Activated CD4-positive, CD25-positive, alpha-beta regulatory T cell treated with anti-CD3 and anti-CD28 coated beads, Interleukin-2, amount 50 U/mL, for 72 hours (primary cell): ENCODE data around the gene GCAT.

Experiments used
- DNase-seq: peaks from one replicate; pipeline ENCODE4 v3.0.0; 2021

GCAT gene

DNA sequence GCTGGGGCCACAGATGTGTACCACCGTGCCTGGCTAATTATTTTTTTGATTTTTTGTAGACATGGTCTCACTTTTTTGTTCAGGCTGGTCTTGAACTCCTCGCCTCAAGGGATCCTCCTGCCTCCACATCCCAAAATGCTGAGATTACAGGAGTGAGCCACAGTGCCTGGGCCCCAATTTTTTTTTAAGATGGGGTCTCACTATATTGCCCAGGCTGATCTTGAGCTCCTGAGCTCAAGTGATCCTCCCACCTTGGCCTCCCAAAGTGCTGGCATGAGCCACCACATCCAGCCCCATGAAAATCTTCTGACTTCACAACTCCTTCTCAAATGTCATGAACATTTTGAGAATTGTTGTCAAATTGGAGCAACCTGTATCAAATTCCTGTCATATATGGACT, 38.7 kb downstream of the GCAT start:
- DNase-seq: no peak

DNA sequence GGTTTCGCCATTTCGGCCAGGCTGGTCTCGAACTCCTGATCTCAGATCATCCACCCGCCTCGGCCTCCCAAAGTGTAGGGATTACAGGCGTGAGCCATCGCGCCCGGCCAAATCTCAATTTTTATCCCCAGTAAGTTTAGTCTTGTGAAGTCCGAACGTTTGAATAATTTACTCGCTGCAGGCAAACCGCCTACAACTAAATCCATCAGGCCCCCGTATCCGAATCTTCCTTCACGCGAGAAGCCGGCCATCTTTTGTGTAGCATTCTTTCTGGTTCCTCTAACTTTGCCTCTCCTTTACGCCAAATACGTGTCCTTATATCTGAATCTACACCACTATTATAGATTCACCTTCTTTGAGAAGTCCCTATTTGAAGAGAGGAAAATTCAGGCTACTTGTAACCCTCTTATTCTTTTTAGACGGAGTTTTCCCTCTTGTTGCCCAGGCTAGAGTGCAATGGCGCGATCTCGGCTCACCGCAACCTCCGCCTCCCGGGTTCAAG, 40.9 kb downstream of the GCAT start:
- no peak for DNase-seq

DNA sequence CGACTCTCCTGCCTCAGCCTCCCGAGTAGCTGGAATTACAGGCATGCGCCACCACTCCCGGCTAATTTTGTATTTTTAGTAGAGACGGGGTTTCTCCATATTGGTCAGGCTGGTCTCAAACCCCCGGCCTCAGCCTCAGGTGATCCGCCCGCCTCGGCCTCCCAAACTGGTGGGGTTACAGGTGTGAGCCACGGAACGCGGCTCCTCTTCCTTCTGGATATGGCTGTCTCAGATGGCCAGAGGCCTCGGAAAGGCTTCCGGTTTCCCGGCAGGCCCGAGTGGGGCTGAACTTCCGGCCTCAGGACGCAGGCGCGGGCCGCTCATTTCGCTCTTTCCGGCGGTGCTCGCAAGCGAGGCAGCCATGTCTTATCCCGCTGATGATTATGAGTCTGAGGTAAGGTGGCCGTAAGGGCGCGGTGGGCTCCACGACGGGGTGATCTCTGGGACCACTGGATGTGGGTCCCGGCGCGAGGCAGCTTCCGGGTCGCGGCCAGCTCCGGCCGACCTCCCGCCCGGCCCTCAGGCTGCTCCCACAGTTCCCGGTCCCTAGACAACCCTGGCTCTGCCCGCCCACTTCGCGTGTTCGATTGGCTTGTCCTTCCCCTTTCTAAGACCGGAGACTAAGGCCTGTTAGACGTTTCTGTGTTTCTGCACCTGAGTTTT, 41.5 kb downstream of the GCAT start, which contains the start of gene EIF3L:
TSS of gene EIF3L (plus strand) at position 331 of the 663 bp plus-strand sequence. CDS start at position 362, 31 bp downstream.
- DNase-seq: peak; percentile 90

DNA sequence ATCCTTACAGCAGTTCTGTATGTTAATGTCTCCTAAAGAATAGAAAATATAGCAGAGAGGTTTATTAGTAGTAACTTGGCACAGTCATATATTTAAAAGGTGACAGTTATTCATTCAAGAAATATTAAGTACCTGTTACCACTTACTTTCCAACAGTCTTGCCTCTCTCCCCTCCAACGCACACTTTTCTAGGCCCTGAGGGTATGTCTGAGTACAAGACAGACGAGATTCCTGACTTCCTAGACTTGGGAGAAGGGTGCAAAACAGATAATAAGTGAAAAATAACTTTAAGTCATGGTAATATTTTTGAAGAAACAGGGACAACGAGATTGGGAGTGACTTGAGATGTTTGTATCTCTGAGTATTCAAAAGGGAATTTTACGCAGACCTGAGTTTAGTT, 43.1 kb downstream of the GCAT start:
- no peak for DNase-seq

DNA sequence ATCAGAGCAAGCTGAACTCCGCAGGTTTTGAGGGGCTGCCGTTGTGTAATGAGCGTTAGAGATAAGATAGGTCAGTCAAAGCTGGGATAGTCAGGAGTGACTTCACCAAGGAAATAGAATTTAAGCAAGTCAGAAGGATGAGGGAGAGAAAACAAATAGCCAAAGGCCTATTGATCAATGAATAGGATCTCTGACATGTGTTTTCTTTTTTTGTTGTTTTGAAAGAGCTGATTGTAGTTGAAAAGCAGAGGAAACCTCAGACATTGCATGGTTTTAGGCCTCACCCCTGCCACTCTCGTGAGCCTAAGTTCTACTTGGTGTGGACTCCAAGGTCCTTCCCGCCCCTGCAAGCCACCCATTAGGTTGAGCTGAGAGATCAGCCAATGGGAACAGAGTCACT, 44.7 kb downstream of the GCAT start:
- no peak for DNase-seq

DNA sequence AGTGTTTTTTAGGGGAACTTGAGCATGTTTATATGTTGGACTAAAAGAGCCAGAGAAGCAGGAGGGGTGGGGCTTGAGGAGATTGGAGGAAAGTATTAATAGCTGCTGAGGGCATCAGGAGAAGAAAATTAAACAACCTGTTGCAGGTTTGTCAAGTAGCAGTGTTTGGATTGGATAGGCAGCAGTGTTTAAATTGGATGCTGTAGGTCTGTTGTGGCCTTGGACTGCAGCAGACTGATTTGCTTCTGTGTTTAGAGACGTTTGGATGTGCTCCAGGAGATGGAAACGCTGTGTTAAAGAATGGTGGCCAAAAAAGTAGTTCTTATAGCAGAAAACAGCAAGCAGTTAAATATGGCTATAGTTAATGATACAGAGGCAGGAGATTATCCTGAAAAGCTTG, 47.2 kb downstream of the GCAT start:
- DNase-seq: no peak

DNA sequence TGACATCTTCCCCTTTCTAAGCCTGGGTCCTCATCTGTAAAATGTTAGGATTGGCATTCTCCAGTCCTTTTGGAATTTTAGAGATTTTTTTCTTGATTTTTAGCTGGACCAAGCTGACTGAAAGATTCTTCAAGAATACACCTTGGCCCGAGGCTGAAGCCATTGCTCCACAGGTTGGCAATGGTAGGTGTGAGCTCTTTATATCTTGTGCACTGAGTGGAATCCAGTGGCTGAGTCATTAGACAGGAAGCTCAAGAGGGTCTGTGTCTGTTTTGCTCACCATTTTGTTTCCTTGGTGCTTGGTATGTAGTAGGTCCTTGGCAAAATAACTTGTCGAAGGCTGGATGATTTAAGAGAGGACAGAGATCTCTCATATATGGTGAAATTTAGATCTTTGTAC, 47.7 kb downstream of the GCAT start:
- DNase-seq: no peak

DNA sequence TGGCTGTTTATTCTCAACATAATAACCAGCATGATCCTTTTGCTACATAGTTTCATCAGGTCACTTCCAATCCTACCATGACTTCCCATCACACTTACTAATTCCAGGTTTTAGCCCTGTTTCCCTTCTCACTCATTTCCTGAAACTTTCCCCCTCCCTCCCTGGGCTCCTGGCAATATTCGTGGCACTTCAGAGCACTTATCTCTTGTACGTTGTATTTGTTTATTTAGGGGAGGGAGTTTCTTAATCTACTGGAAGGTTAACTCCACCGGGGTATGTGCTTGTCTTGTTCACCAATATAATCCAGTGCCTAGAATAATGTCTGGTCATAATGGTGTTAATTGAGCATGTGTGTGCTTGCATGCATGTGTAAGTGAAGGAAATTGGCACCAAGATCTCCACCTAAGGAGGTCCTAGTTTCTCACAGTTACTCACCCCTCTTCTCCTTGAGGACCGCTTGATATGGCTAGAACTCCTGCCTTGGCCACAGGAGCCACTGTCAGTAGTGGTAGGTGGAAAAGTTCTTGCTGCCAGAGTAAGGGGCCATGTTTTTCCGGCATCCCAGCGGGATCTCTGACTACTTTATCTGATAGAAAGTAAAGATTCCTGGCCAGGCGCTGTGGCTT, 53.2 kb downstream of the GCAT start:
- no peak for DNase-seq

DNA sequence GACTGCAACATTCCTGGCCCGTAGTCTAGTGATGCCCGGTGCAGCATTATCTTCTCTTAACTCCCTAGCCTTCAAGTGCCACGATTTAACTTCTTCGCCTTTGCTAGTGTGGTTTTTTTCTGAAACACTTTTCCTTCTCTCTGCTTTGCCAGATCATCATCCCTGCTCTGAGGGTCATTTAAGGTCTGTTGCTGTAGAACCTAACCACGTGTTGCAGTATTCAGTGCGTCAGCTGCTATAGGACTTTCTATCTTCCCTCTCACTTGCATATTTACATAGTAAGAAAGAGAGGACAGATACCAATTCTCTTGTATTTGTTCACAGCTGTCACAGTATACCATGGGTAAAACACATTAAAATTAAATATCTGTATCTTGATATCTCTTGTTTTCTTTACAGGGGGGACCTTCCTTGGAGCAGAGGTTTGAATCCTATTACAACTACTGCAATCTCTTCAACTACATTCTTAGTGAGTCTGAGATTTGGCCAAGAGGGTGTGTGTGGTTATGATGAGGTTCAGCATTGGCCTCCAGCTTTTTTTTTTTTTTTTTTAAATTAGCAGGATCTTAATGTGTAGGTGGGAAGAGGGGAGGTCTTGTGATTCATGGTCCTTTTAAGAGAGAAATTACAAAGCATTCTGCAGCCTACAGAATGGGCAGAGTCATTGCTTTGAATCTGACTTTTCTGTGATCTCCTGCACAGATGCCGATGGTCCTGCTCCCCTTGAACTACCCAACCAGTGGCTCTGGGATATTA, 55.0 kb downstream of the GCAT start:
- DNase-seq: no peak

DNA sequence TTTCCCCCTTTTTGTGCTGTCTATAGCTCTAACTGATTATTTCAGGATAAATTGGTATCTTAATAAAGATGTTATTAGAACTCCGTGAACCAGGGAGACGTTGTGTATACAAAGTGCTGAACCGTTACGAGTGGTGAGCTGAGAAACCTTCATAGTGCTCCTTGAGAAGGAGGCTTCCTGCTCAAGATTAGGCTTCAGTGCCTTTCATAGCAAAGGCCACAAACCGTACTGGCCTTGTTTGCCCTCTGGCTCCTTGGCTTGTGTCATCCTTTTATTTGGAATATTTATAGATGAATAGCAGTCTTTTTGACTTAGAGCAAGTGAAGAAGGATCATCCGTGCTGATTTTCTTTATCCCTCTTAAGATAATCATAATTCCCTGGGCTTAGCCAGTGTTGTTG, 57.8 kb downstream of the GCAT start:
- no peak for DNase-seq
